Daoy (cell line): ENCODE results near the gene KHDC4. TPM values are rescaled to one million over a fixed set of nuclear protein-coding genes. Genes with fewer than 3 reads are reported as not detected.

Source experiments
- DNase-seq: peaks from one replicate; pipeline ENCODE4 v3.0.0-alpha.2; 2015; ENCODE audit warnings: low read depth
- total RNA-seq: library from RNA; depleted of rRNA; stranded (reverse); fragments of >200 nt; shearing (Covaris generic); gene quantifications from 2 replicates; pipeline ENCODE4 v1.2.3, GENCODE V29; 2014

KHDC4 gene
- total RNA-seq, 1 experiment from 2014 or later: 58.2 TPM

GRCh38 chr1:155969377-155969791 is 35.2 kb upstream of the KHDC4 start:
- DNase-seq: no peak

DNA sequence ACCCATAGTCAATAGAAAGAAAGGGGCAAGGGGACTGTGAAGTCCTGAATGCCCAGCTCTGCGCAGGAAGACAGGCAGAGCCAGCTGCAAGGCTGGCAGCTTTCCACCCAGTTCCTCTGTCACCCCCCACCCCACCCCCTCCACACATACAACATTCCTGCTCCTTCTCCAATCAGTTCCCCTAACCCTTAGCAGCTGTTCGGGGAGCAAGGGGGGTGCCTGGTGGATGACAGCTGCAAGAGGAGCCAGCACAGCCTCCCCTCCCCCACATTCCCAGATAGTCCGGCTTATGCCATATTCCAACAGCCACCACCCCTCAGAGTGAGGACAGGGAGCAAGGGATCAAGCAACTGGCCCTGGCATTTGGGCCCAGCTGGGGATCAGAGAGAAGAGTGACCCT is 34.5 kb upstream of the KHDC4 start:
- no peak for DNase-seq

DNA sequence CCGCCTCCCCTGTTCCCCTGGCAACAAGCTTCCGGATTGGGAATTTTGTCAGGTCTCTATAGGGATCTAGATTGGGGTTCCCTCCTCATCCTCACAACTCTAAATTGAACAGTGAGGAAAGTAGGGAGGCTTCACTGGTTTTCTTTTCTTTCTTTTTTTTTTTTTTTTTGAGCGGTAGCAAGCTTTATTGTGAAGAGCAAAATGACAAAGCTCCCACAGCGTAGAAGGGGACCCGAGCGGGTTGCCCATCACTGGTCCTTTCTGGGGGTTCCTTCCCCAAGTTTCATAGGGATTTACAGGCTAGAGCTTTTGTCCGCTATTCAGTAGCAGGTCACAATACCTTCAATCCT is 33.8 kb upstream of the KHDC4 start:
- DNase-seq: no peak

DNA sequence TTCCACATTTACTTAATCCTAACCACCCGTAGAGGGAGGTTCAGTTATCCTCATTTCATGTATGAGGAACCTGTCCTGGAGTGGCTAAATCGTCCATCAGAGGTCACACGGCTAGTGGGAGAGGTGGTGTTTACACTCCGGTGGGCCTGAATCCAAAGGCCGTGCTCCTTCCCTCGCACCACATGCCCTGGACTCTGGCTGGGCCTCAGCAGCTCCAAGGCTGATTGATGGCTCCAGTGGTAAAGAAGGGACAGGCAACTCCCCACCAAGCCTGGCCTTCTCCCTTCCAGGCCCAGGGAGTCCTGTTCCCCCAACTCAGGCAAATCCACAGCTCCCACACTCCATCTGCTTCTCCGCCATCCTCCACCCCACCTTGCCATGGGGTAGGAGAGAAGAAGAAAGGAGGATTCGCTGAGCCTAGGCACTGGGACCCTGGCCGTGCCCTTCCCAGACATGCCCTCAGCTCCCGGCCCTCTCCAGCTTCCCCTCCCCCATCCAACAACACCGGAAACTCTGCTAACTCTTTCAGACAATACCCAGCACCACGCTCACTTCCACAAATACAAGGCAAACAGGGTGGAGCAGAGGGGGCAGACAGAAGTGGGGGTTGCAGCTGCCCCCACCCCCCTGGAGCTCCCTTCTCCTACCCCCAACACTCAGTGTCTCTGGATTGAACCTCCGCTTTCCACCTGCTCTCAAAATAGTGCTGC is 33.3 kb upstream of the KHDC4 start:
- DNase-seq: no peak

- DNase-seq: no peak
These were observed 32.5 kb upstream of the KHDC4 start for GRCh38 chr1:155966750-155967149.

- no peak for DNase-seq
These were observed 31.9 kb upstream of the KHDC4 start for GRCh38 chr1:155966135-155966534.

GRCh38 chr1:155964193-155964592 is 30.0 kb upstream of the KHDC4 start:
- no peak for DNase-seq

GRCh38 chr1:155962599-155963211 is 28.5 kb upstream of the KHDC4 start:
- DNase-seq: peak; percentile 62

- DNase-seq: peak; percentile 100
These were observed 27.7 kb upstream of the KHDC4 start for GRCh38 chr1:155961937-155962336.

DNA sequence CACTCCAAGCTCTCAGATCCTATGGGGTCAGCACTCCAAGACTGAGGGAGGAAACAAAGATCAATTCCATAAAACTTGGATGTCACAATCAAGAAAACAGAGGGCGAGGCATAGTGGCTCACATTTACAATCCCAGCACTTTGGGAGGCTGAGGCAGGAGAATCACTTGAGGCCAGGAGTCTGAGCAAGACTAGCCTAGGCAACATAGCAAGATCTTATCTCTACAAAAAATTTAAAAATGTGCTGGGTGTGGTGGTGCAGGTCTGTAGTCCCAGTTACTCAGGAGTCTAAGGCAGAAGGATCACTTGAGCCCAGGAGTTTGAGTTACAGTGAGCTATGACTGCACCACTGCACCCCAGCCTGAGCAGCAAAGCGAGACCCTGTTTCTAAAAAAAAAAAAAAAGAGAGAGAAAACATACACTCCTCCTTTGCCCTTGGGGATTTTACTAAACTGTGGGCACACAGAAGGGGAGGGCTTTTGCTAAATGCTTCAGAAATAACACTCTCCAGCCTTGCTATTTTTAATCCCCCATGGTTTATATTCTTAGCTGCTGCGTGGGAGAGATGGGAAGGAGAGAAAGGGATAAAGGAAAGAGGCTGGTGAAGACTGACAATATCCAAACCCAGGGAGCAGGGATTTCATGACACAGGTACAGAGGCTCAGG is 26.0 kb upstream of the KHDC4 start:
- no peak for DNase-seq

GRCh38 chr1:155957411-155957915 is 23.2 kb upstream of the KHDC4 start:
- DNase-seq: no peak

DNA sequence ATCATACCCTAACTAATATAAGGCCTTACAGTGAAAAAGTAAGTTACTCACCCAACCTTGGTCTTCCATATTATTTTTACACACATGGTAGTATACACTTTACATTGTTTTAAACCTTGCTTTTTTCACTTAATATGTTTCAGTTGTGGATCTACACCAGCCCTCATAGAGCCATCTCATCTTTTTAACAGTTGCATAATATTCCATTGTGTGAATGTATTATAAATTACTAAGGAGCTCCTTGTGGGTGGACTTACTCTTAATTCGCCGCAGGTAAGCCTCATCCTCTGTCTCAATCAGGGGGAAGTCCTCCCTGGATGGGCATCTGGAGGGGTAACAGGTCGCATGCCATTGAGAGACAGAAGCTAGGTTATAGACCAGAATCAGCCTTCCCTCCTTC is 20.4 kb upstream of the KHDC4 start:
- DNase-seq: no peak

GRCh38 chr1:155952505-155952890 is 18.3 kb upstream of the KHDC4 start:
- no peak for DNase-seq

DNA sequence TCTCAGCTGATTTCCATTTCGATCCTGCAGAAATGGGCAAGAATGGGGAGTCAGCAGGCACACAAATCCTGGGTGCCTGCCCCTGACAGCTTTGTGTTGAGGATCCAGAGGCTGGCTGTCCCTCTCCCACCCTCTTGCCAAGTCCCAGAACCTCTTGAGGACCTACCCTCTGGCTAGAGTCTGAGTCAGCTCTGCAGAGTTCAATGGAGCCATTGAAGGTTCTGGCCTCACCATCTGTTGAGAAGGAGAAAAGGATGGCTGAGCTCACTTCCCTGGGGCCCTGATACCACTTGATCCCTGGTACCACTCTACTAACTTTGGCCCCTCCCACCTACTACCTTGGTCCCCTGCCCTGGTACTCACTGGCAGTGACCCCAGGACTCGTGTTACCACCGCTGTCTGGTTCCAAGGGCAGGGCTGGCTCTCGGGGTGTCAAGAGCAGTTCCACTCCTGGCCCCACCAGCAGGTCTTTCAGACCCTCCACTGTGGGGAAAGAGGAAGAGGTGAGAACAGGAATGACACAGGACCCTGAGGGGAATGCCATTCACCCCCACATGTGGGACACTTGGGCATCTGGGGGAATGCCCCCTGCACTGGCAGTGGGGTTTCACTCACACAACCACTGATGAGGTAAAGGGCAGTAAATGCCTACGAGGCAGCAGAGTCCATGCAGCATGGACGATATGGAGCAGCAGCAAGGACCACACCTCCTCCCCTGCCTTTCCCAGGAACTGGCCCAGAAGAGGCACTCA is 17.7 kb upstream of the KHDC4 start:
- DNase-seq: no peak

DNA sequence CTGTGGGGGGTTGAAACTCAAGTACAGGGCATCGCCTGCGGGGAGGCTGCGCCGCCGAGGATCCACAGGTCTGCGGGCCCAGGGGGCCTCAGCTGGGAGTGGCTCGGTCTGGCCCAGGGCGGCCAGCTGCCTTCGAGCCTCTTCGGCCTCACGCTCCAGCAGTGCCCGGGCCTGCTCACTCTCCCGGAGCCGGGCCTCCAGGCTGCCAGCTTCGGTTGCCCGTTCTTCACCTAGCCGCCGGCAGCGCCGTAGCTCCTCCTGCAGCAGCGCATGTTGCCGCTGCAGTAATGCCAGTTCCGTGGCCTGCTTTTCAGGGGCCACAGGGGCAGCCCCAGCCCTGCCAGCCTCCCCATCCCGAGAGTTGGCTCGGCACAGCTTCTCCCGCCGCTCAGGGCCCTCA is 16.6 kb upstream of the KHDC4 start:
- no peak for DNase-seq

GRCh38 chr1:155947741-155948140 is 13.5 kb upstream of the KHDC4 start:
- no peak for DNase-seq

DNA sequence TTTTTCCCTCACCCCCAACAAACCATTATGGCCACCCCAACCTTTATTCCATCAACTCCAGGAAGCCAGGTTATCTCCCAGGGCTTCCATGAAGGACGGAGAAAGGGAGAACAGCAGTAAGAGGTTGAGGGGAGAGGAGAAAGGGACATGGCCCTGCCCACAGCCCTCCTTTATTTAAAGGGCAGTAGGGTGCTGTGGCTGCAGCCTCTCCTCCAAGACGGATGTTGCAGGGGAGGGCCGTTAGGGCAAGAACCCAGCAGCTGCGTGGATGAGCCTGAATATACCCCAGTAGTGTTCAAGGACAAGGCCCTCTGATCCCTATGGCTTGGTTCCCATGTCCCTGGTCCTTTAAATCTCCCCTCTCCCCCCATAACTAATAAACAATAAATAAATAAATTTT is 13.1 kb upstream of the KHDC4 start:
- DNase-seq: no peak

- no peak for DNase-seq
These were observed 12.5 kb upstream of the KHDC4 start for GRCh38 chr1:155946633-155947219.

- no peak for DNase-seq
These were observed 10.2 kb upstream of the KHDC4 start for GRCh38 chr1:155944444-155944799.

DNA sequence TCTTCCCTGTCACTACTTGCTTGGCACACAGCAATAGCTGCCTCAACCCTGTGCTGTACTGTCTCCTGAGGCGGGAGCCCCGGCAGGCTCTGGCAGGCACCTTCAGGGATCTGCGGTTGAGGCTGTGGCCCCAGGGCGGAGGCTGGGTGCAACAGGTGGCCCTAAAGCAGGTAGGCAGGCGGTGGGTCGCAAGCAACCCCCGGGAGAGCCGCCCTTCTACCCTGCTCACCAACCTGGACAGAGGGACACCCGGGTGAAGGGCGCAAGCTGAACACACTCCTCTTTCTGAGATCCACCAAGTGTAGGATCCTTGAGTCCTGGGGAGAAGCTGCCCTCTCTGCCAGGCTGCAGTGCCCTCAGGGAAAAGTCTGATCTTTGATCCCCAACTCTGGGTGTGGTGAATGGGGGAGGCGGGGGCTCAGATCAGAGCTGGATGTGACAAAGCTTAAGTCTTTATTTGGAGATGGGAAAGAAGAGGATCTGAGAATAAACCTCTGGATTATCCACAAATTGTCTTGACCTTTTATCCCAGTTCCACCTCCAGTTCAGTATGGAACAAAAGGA is 8.4 kb upstream of the KHDC4 start:
- no peak for DNase-seq

GRCh38 chr1:155941845-155942531 is 7.8 kb upstream of the KHDC4 start:
- no peak for DNase-seq
